ENCODE measurements around the gene PLEKHH2. TPM values are rescaled to one million over a fixed set of nuclear protein-coding genes. Genes with fewer than 3 reads are reported as not detected.

PLEKHH2 gene
- total and polyA plus RNA-seq, 2 experiments from 2014 or later: 5.4 to 6.7 TPM

- Histone ChIP-seq H3K27ac (ENCODE audit: low read depth) (no peak overlapping the region), H3F3A (replicated peaks; ENCODE audit: low read depth) (no peaks in the 10 kb centered on the region), H3K9me2 (ENCODE audit: insufficient read depth) (no peaks in the 10 kb centered on the region), H3K4me3 (no peak overlapping the region), H3K36me3 (ENCODE audit: insufficient read depth) (no peaks in the 10 kb centered on the region), H3K4me1 (ENCODE audit: insufficient read depth) (no peaks in the 10 kb centered on the region), H3K4me2 (no peak overlapping the region), H4K20me1 (replicated peaks; ENCODE audit: insufficient read depth) (no peaks in the 10 kb centered on the region), H3K27me3 (ENCODE audit: insufficient read depth) (no peaks in the 10 kb centered on the region), H3K79me2 (replicated peaks; ENCODE audit: insufficient read depth) (no peaks in the 10 kb centered on the region), H2AFZ (no peak overlapping the region)
- DNase-seq (ENCODE audit: low spot score) (no peak), ATAC-seq (no peak)
- no peak for TF ChIP-seq ZNF462 (CRISPR knock-in tag; IDR thresholded peaks at IDR 0.05)
- no peak for TF ChIP-seq JUNB (IDR thresholded peaks at IDR 0.05; ENCODE audit: unreplicated experiment)
- no peak for TF ChIP-seq ZNF114 (CRISPR knock-in tag; IDR thresholded peaks at IDR 0.05)
- TF ChIP-seq STAT1 (IDR thresholded peaks at IDR 0.05; ENCODE audit: unreplicated experiment): no peak
- no peak for TF ChIP-seq EZH2 (IDR thresholded peaks at IDR 0.05; ENCODE audit: low read depth, unreplicated experiment)
- TF ChIP-seq POLR2AphosphoS5 (IDR thresholded peaks at IDR 0.05; ENCODE audit: low read depth): no peak
- TF ChIP-seq CREB1 (CRISPR knock-in tag; IDR thresholded peaks at IDR 0.05; ENCODE audit: low read depth): no peak
- no peak for TF ChIP-seq ZNF331 (CRISPR knock-in tag; IDR thresholded peaks at IDR 0.05; ENCODE audit: low read depth)
- TF ChIP-seq NANOG (IDR thresholded peaks at IDR 0.05; ENCODE audit: borderline replicate concordance): no peak
- TF ChIP-seq REST (IDR thresholded peaks at IDR 0.05; ENCODE audit: unreplicated experiment): no peak
- TF ChIP-seq EZH2phosphoT487 (IDR thresholded peaks at IDR 0.05; ENCODE audit: unreplicated experiment): no peak
- no peak for TF ChIP-seq ETS1 (IDR thresholded peaks at IDR 0.05)
- no peak for TF ChIP-seq CTCF (conservative IDR thresholded peaks at IDR 0.05; ENCODE audit: low read depth in 2 of 2)
- no peaks in the 10 kb centered on the region for H3K36me3 Mint-ChIP-seq (ENCODE audit: low read depth)
- H3K27ac Mint-ChIP-seq: no peak overlapping the region
- peaks cover 10% of the 10 kb centered on the region for H3K4me1 Mint-ChIP-seq
- no peaks in the 10 kb centered on the region for H3K9me3 Mint-ChIP-seq
- H3K27me3 Mint-ChIP-seq (ENCODE audit: insufficient read depth, low read depth, poor library complexity): no peaks in the 10 kb centered on the region
- H3K4me3 Mint-ChIP-seq: no peak overlapping the region
These were observed 125.2 kb downstream of the PLEKHH2 start for GRCh38 chr2:43762286-43762685.
